HUES6 (cell line): ENCODE data around the gene PCYT2.

ENCODE experiments used
- H3K27ac ChIP-seq: 2 replicates; pipeline ENCODE4 v1.7.0; 2013; ENCODE audit warnings: low read depth, mild to moderate bottlenecking, low read length, inconsistent platforms
- H3K27me3 ChIP-seq: 2 replicates; pipeline ENCODE4 v1.6.1; 2013; ENCODE audit warnings: low read length; ENCODE audit not compliant: control insufficient read depth, insufficient read depth
- H3K36me3 ChIP-seq: 2 replicates; pipeline ENCODE4 v1.6.1; 2013; ENCODE audit warnings: low read length; ENCODE audit not compliant: control insufficient read depth, insufficient read depth
- H3K4me1 ChIP-seq: 2 replicates; pipeline ENCODE4 v1.6.1; 2013; ENCODE audit warnings: low read length; ENCODE audit not compliant: control insufficient read depth, insufficient read depth
- H3K4me3 ChIP-seq: 2 replicates; pipeline ENCODE4 v1.5.1; 2013; ENCODE audit warnings: low read depth, low read length
- H3K9ac ChIP-seq: one replicate; pipeline ENCODE4 v1.6.1; 2013; ENCODE audit warnings: mild to moderate bottlenecking, low read length
- H3K9me3 ChIP-seq: 2 replicates; pipeline ENCODE4 v1.6.1; 2013; ENCODE audit warnings: low read depth, low read length; ENCODE audit not compliant: control insufficient read depth, insufficient read depth

Gene PCYT2

DNA sequence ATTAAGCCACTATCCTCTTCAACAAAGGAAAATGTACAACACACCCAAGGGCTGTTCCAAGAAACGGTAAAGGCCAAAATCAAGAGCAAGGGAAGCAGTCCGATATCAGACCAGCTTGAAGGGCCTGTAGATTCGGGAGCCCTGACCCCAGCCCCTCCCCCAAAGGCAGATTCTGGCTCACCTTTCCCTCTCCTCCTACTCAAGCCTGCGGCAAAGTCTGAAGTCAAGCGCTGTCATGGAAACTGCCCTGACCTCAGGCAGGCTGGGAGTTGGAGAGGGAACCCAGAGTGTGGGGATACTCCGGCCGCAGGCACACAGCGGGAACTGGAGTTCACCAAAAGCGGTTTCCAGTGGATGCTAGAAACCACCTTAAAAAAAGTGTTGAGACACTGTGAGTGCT, 21.6 kb downstream of the PCYT2 start:
- H3K9me3 ChIP-seq, result no peaks in the 10 kb centered on the region
- peaks cover 71% of the 10 kb centered on the region for H3K36me3 ChIP-seq
- H3K4me3 ChIP-seq, result 0 out of 2 replicates have a peak overlapping the region, but pooled peaks have one; percentile 99
- H3K4me1 ChIP-seq, result peaks cover 6% of the 10 kb centered on the region; the same call in 1 of the 2 replicates
- no peaks in the 10 kb centered on the region for H3K27me3 ChIP-seq
- H3K27ac ChIP-seq, result no peak overlapping the region
- no peak overlapping the region for H3K9ac ChIP-seq

DNA sequence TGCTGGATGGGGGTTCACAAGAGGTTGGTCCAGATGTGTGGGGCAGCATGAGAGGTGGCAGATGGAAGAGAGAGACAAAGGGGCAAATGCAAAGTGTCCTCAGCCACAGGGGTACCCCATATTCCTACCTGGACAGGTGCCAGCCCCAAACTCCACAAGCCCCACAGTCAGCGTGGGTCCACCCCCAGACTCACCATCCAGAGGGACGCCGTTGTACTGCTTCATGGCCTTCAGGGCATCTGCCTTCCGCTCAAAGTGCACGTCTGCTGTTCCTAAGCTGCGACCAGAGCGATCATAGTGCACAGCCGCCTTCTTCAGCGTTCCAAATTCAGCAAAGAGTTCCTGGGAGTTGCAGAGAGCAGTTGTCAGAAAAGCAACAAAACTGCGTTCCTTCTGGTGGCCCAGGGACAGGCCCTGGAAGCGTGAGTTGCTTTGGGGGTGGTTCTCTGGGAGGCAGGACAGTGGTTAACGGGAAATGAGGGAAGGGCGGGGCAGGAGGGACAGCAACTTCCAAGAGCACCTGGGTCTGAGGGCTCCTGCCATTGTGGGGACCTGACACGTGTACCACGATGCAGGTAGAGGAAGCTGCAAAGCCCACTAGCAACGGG, 22.1 kb downstream of the PCYT2 start:
- Histone ChIP-seq H3K4me3 (no peak overlapping the region), H3K9ac (no peak overlapping the region), H3K36me3 (peaks cover 72% of the 10 kb centered on the region), H3K27ac (no peak overlapping the region), H3K9me3 (no peaks in the 10 kb centered on the region), H3K27me3 (no peaks in the 10 kb centered on the region), H3K4me1 (peaks cover 6% of the 10 kb centered on the region; the same call in 1 of the 2 replicates)

DNA sequence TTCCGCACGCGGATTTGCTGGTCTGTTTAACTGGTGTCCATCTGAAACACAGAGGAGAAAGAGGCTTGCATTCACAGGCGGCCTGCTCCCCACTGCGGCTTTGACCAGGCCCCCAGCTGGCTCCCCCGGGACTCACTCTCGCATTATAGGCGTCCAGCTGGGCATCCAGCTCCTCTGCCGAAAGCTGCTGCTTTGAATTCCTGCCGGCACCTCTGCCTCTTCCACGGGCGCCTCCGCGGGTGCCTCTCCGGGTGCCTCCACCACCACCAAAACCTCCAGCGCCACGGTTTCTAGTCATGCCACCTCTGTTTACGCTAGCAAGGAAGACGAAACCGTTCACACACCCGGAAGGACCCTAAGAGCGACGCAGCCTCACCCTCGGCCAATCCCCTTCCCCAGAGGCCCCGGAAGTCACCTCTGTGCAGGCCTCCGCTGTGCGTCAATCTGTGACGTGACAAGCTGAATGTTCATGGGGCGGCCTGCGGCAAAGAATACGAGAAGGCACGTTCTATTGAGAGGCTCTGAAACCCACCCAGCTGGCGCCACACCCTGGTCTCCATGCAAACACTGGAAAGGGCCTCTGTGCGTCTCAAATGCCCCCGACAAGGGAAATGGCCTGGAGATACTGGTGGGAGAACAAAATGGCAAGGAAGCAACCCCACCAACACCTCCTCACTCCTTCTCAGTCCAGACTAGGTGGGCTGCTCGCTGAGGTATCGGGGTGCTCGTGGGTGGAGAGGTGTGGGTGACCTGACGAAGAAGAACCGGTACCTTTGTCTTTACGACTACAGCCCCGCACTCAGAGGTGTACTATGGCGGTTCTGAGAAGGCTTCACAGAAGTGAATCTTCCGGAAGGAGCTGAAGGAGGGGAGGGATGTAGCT, 22.9 kb downstream of the PCYT2 start:
- Histone ChIP-seq H3K4me1 (peaks cover 6% of the 10 kb centered on the region; the same call in 1 of the 2 replicates), H3K27ac (no peak overlapping the region), H3K27me3 (no peaks in the 10 kb centered on the region), H3K4me3 (no peak overlapping the region), H3K9me3 (no peaks in the 10 kb centered on the region), H3K36me3 (peaks cover 71% of the 10 kb centered on the region), H3K9ac (no peak overlapping the region)

DNA sequence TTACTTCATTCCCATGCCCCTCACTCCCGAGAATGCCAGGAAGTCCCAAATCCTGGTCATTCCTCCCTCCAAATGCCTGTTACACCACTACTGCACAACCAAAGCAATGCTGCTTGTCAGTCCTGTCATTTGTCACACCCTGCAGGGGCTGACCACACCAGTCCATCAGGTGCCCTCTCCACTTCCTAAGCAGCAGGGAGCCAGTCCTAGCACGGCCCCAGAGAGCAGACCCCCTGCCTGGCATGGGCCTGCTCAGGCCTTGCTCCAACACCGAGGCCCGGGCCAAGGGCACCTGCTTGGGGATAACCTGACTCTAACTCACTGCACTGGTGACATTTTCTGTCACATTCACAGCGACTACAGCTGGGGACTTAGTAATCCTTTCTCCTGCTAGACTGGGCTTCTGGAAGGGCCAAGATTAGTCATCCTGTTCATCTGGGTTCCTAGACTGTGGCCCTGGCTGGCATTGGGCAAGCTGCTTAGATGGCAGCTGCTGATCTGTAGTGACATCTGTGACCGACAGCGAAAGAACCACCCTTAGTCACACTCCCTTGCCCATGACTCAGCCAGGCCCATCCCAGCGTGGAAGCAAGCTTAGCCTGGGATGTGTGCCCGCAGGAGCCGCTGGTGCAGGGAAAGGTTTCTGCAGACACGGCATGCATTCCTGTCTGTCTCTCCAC, 25.2 kb downstream of the PCYT2 start:
- H3K27ac ChIP-seq, result no peak overlapping the region
- H3K9me3 ChIP-seq, result no peaks in the 10 kb centered on the region
- H3K4me1 ChIP-seq, result peaks cover 6% of the 10 kb centered on the region; the same call in 1 of the 2 replicates

DNA sequence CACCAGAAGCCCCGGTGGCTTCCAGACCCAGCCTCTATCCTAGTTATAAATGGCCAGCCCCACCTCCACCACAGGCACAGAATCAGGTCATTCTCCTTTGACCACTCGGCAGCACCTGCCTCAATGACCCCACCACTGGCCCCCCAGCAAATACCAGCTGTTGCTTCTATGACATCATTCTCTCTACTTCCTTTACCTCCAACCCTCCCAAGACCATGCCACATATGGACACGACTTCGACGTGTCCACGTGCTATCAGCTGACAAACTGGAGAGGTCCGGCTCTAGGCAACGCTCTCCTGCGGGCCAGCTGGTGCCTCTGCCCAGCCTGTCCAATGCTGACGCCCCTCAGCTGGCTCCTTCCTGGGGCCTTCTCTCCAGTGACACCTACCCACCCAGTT, 25.7 kb downstream of the PCYT2 start:
- no peak overlapping the region for H3K27ac ChIP-seq
- H3K36me3 ChIP-seq, result peaks cover 87% of the 10 kb centered on the region
- H3K27me3 ChIP-seq, result no peaks in the 10 kb centered on the region
- H3K9me3 ChIP-seq, result no peaks in the 10 kb centered on the region
- H3K4me3 ChIP-seq, result no peak overlapping the region
- no peak overlapping the region for H3K9ac ChIP-seq
- peaks cover 5% of the 10 kb centered on the region; the same call in 1 of the 2 replicates for H3K4me1 ChIP-seq

More for the DNA sequence above, 25.2 kb downstream of the PCYT2 start:
- Histone ChIP-seq H3K9ac (no peak overlapping the region), H3K4me3 (no peak overlapping the region), H3K36me3 (peaks cover 86% of the 10 kb centered on the region), H3K27me3 (no peaks in the 10 kb centered on the region)

DNA sequence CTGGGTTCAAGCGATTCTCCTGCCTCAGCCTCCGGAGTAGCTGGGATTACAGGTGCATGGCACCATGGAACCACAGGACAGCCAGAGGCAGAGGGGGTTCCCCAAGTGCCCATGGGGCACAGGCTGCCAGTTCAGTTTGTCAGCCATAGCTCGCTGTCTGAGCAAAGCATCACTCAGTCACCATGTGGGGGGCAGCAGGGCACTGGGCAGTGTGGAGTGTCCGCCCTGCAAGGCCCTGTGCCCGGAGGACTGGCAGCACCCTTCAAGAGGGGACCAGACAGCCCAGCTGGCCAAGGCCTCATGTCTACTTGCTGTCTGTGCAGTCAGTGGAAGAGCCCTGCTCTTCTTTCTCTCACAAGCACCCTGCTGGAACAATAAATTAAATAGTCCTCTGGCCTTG, 26.2 kb downstream of the PCYT2 start:
- Histone ChIP-seq H3K4me3 (no peak overlapping the region), H3K9ac (no peak overlapping the region), H3K36me3 (peaks cover 85% of the 10 kb centered on the region), H3K4me1 (no peaks in the 10 kb centered on the region), H3K9me3 (no peaks in the 10 kb centered on the region), H3K27me3 (no peaks in the 10 kb centered on the region), H3K27ac (no peak overlapping the region)

DNA sequence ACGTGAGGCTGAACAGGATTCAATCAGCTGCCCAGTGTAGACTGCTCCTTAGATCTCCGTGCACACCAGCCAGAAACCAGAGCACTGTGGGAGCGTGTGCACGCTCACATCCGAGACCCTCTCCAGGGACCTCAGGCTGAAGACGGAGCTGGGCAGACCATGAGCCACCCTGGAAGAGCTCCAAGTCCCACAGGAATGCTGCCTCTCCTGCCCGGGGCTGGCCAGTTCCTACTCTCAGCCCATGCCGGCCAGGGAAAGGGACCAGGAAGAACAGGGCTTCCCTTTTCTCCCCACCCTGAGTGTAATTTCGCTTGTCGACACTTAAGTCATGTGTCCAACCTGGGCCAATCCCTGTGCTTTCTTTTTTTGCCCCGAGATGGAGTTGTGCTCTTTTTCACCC, 26.7 kb downstream of the PCYT2 start:
- no peak overlapping the region for H3K27ac ChIP-seq
- no peaks in the 10 kb centered on the region for H3K4me1 ChIP-seq
- H3K36me3 ChIP-seq, result peaks cover 84% of the 10 kb centered on the region
- H3K9ac ChIP-seq, result no peak overlapping the region
- no peak overlapping the region for H3K4me3 ChIP-seq
- no peaks in the 10 kb centered on the region for H3K9me3 ChIP-seq
- H3K27me3 ChIP-seq, result no peaks in the 10 kb centered on the region

DNA sequence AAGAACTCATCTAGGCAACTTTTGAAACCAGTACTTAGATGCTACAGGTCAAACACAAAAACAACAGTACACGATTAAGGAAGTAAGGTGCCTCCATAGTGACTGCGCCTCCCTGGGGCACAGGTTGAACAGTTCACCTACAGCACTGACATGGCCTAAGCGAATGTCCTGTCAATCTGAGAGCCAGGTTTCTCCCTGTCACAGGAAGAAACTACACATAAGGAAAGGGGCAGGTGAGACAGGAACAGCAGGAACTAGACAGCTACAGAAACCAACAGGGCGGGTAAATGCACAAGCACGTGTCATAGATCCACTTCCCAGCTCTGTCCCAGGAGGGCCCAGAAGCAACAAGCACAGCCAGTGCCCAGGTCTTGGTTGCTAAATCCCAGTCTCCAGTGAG, 32.1 kb downstream of the PCYT2 start:
- H3K27me3 ChIP-seq, result no peaks in the 10 kb centered on the region
- no peak overlapping the region for H3K27ac ChIP-seq
- H3K36me3 ChIP-seq, result peaks cover 44% of the 10 kb centered on the region

DNA sequence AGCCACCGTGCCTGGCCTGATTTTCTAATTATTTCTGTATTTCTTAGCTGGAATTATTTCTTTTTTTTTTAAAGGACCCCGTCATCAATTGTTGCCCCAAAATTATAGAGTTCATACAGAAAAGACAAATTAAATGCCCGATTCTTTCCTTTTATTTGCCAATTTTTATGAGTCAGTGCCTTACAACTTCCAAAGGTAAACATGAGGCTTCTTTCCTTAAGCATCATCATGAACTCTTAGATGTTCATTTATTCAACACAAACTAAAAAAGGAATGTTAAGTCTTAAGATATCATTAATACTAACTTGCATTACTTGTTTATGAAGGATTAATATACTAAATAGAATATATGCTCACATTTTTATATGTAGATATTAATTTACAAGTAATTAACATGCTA, 32.9 kb downstream of the PCYT2 start:
- Histone ChIP-seq H3K9ac (no peak overlapping the region), H3K4me1 (no peaks in the 10 kb centered on the region), H3K36me3 (peaks cover 39% of the 10 kb centered on the region), H3K27ac (no peak overlapping the region), H3K27me3 (no peaks in the 10 kb centered on the region), H3K4me3 (no peak overlapping the region), H3K9me3 (no peaks in the 10 kb centered on the region)

More for the DNA sequence above, 32.1 kb downstream of the PCYT2 start:
- H3K9me3 ChIP-seq, result no peaks in the 10 kb centered on the region
- no peak overlapping the region for H3K4me3 ChIP-seq
- H3K9ac ChIP-seq, result no peak overlapping the region
- no peaks in the 10 kb centered on the region for H3K4me1 ChIP-seq

DNA sequence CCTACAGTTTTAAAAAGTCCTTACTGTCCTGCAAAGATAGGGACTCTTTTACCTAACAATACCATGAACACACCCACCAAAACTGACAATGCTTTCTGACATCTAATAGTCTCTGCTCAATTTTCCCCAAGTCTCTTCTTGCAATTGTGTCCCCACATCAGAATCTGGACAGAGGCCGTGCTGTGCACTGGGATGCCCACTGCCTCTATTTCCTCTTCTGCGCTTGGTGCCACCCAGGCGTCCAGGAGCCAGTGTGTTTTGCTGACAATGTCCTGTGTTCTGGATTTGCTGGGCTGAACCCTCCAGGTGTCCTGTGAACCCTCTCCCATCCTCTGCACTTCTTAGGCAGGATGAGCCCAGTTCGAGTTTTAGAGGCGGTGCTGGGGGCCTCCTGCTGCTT, 33.6 kb downstream of the PCYT2 start:
- H3K9me3 ChIP-seq, result no peaks in the 10 kb centered on the region
- no peak overlapping the region for H3K27ac ChIP-seq
- H3K36me3 ChIP-seq, result peaks cover 36% of the 10 kb centered on the region
- H3K9ac ChIP-seq, result no peak overlapping the region
- H3K4me1 ChIP-seq, result no peaks in the 10 kb centered on the region
- H3K27me3 ChIP-seq, result no peaks in the 10 kb centered on the region
- no peak overlapping the region for H3K4me3 ChIP-seq
